ENCODE measurements around the gene ZNF675. TPM values are rescaled to one million over a fixed set of nuclear protein-coding genes. Genes with fewer than 3 reads are reported as not detected.
"Not testable (repeated sequence)": the region's sequence is repeated elsewhere in the genome, so short reads cannot be mapped to it uniquely, and the experiment has no call there.

The ZNF675 gene
- total and polyA plus RNA-seq, 9 of the 15 experiments (the other 6 are each of a cell fraction or from before 2014, with no cell fraction given): 12.9 to 26.5 (median 17.2) TPM

DNA sequence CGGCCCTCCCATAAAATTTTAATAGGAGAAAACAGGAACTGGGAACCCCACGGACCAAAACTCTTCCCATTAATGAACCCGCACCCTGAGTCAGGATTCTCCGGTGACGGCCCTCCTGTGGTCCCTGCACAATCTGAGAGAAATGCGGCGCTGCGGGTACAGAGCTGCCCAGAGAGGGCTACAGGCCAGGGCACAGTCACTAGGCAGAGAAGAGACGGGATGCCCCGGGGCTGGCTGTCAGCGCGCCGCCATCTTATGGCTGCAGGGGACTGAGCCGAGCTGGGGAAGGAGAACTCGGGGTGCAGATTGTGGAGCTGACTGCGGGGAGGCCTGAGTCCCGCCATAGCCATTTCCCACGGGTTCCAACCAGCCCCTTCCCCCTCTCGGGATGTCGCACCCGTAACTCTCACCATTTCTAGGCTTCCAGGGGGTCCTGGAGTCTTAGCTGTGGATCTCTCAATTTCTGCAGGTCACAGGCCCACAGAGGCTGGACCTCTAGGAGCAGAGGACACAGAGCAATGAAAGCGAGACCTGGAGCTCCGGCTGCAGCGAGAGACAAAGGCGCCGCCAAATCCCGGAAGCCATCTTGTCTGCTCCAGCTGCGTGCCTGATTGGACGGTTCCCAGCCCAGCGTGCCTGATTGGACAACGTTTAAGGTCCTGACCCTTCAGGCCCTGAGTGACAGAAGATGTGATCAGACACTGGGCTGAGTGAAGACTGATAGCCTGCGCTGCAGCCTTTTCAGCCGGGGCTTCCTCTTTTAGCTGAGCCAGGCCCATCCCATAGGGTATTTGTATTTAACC lies at the start of gene ZNF675 (continued):
- TF ChIP-seq BRD9 (IDR thresholded peaks at IDR 0.05; ENCODE audit: low read depth, partially characterized antibody): no peak
- no peak for TF ChIP-seq SOX6 (IDR thresholded peaks at IDR 0.05)
- no peak for TF ChIP-seq ZNF644 (tag; IDR thresholded peaks at IDR 0.05; ENCODE audit: low read depth)
- peak; percentile 45; the same call in 1 of the 2 replicates for TF ChIP-seq ESRRA (IDR thresholded peaks at IDR 0.05; ENCODE audit: borderline replicate concordance, low read depth)
- no peak for TF ChIP-seq YBX1 (IDR thresholded peaks at IDR 0.05)
- peak; percentile 67 to 71 for TF ChIP-seq NRF1 (conservative IDR thresholded peaks at IDR 0.05 in 1 of 2, IDR thresholded peaks at IDR 0.05 in 1 of 2)
- peak; percentile 85 for TF ChIP-seq POLR2G (IDR thresholded peaks at IDR 0.05; ENCODE audit: low read depth, low read length)

DNA sequence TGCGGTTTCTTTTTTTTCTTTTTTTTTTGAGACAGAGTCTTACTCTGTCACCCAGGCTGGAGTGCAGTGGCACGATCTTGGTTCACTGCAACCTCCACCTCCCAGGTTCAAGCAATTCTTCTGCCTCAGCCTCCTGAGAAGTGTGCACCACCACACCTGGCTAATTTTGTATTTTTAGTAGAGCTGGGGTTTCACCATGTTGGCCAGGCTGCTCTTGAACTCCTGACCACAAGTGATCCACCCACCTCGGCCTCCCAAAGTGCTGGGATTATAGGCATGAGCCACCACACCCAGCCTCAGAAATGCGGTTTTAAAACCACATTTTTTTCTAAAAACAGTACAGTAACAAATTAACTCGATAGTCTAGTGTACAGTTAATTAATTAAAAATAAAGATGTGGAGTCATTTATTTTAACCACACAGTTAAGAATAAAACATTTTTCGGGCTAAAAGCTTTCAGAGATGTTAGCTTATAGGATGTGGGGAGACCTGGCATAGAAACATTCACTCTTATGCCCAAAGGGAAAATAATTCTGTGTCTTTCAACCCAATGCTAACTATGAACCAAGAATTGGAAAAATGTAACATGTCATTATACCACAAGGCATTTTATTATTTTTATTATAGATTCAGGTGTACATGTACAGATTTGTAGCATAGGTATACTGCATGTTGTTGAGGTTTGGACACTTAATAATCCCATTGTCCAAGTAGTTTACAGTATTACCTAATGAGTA lies 43.9 kb upstream of the ZNF675 start:
- DNase-seq (ENCODE audit: extremely low read depth in 1 of 4, low spot score in 3 of 4); H3K9me1 ChIP-seq (ENCODE audit: control insufficient read depth, insufficient read depth, low read length); FAIRE-seq; H3K27ac ChIP-seq (ENCODE audit: extremely low read depth, low read depth, low read length); BruUV-seq (replicated peaks); intact Hi-C loops (cut with micrococcal nuclease); in situ Hi-C loops (cut with MboI); H3K36me3 ChIP-seq (ENCODE audit: control insufficient read depth, insufficient read depth, low read length); H3K4me2 ChIP-seq (ENCODE audit: insufficient read depth, low read length); H2AFZ ChIP-seq (ENCODE audit: low read depth, low read length); H4K20me1 ChIP-seq (replicated peaks; ENCODE audit: control insufficient read depth, insufficient read depth, low read length); ATAC-seq; H3K9me3 ChIP-seq (replicated peaks; ENCODE audit: control insufficient read depth, insufficient read depth, low read depth, low read length); H3K79me2 ChIP-seq (ENCODE audit: control insufficient read depth, insufficient read depth, low read length); CTCF ChIA-PET (ENCODE audit: low intra/inter-chr PET ratio); H3K9ac ChIP-seq (ENCODE audit: insufficient read depth in 1 of 2, low read depth in 2 of 2, low read length in 2 of 2); POLR2A ChIA-PET; H3K4me1 ChIP-seq (replicated peaks in 1 of 2; ENCODE audit: control insufficient read depth in 2 of 2, insufficient read depth in 2 of 2, low read length in 2 of 2); H3K4me3 ChIP-seq; H3K27me3 ChIP-seq (ENCODE audit: control insufficient read depth in 2 of 2, insufficient read depth in 2 of 2, low read length in 2 of 2): not testable (repeated sequence)
- 13% methylated on average over 5 of the region's 6 CpGs for WGBS (ENCODE audit: insufficient coverage, low coverage, missing lambda C conversion rate)

DNA sequence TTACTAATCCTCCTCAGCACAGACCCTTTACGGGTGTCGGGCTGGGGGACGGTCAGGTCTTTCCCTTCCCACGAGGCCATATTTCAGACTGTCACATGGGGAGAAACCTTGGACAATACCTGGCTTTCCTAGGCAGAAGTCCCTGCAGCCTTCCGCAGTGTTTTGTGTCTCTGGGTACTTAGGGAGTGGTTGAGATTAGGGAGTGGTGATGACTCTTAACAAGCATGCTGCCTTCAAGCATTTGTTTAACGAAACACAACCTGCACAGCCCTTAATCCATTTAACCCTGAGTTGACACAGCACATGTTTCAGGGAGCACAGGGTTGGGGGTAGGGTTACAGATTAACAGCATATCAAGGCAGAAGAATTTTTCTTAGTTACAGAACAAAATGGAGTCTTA lies 37.1 kb upstream of the ZNF675 start:
- H3K36me3 ChIP-seq (ENCODE audit: control insufficient read depth, insufficient read depth, low read length); CTCF ChIA-PET (ENCODE audit: low intra/inter-chr PET ratio); in situ Hi-C loops (cut with MboI); intact Hi-C loops (cut with micrococcal nuclease); H3K4me3 ChIP-seq; BruUV-seq (replicated peaks); POLR2A ChIA-PET; H3K9me3 ChIP-seq (replicated peaks; ENCODE audit: control insufficient read depth, insufficient read depth, low read depth, low read length); FAIRE-seq; H3K27me3 ChIP-seq (ENCODE audit: control insufficient read depth in 2 of 2, insufficient read depth in 2 of 2, low read length in 2 of 2); H4K20me1 ChIP-seq (replicated peaks; ENCODE audit: control insufficient read depth, insufficient read depth, low read length); H3K9me1 ChIP-seq (ENCODE audit: control insufficient read depth, insufficient read depth, low read length); H3K4me1 ChIP-seq (replicated peaks in 1 of 2; ENCODE audit: control insufficient read depth in 2 of 2, insufficient read depth in 2 of 2, low read length in 2 of 2); H3K79me2 ChIP-seq (ENCODE audit: control insufficient read depth, insufficient read depth, low read length): not testable (repeated sequence)
- 5% methylated on average over 2 of the region's 6 CpGs for WGBS (ENCODE audit: insufficient coverage, low coverage, missing lambda C conversion rate)
- Histone ChIP-seq H3K4me2 (ENCODE audit: insufficient read depth, low read length) (peak overlapping the region; percentile 58; the same call in 1 of the 2 replicates), H3K9ac (ENCODE audit: insufficient read depth in 1 of 2, low read depth in 2 of 2, low read length in 2 of 2) (peak overlapping the region in 1 of 2 experiments; percentile 25; a peak in 2 of 4 replicates), H2AFZ (ENCODE audit: low read depth, low read length) (peak overlapping the region; percentile 87), H3K27ac (ENCODE audit: extremely low read depth, low read depth, low read length) (peak overlapping the region; percentile 70)
- ATAC-seq: peak; percentile 25; the same call in 1 of the 3 replicates
- peak in 1 of 4 experiments; percentile 32 for DNase-seq (ENCODE audit: extremely low read depth in 1 of 4, low spot score in 3 of 4)
